Measurements from ENCODE around the gene ELAVL1.
"Not testable (repeated sequence)": the region's sequence is repeated elsewhere in the genome, so short reads cannot be mapped to it uniquely, and the experiment has no call there.

Gene ELAVL1

GRCh38 chr19:7932930-7933300 is 72.5 kb downstream of the ELAVL1 start:
- no peak for DNase-seq

- no peak for DNase-seq
Measured at GRCh38 chr19:7932276-7932929, 73.0 kb downstream of the ELAVL1 start.

GRCh38 chr19:7931221-7932061 is 74.0 kb downstream of the ELAVL1 start:
- DNase-seq: no peak

GRCh38 chr19:7930765-7931164 is 74.7 kb downstream of the ELAVL1 start:
- no peak for DNase-seq

GRCh38 chr19:7930030-7930429 is 75.4 kb downstream of the ELAVL1 start:
- not testable (repeated sequence) for DNase-seq

- DNase-seq: peak; percentile 73
Measured at GRCh38 chr19:7928741-7929701, 76.4 kb downstream of the ELAVL1 start.

- DNase-seq: no peak
Measured at GRCh38 chr19:7928334-7928706, 77.1 kb downstream of the ELAVL1 start.

GRCh38 chr19:7927605-7928333 is 77.7 kb downstream of the ELAVL1 start:
- no peak for DNase-seq

- no peak for DNase-seq
Measured at GRCh38 chr19:7926727-7927604, 78.5 kb downstream of the ELAVL1 start.

- peak; percentile 81 for DNase-seq
Measured at GRCh38 chr19:7926021-7926726, 79.3 kb downstream of the ELAVL1 start, which contains the start of gene CTXN1. CTXN1 (minus strand) TSS chr19:7926135; CDS start chr19:7925538, 597 bp downstream.

GRCh38 chr19:7925171-7925851 is 80.1 kb downstream of the ELAVL1 start:
- DNase-seq: peak; percentile 79

- DNase-seq: no peak
Measured at GRCh38 chr19:7924651-7925170, 80.7 kb downstream of the ELAVL1 start.

GRCh38 chr19:7924241-7924640 is 81.2 kb downstream of the ELAVL1 start:
- no peak for DNase-seq

GRCh38 chr19:7923295-7924191 is 81.9 kb downstream of the ELAVL1 start:
- DNase-seq: no peak

- no peak for DNase-seq
Measured at GRCh38 chr19:7922836-7923195, 82.6 kb downstream of the ELAVL1 start.

GRCh38 chr19:7921967-7922835 is 83.2 kb downstream of the ELAVL1 start:
- DNase-seq: no peak

GRCh38 chr19:7921302-7921966 is 84.0 kb downstream of the ELAVL1 start:
- DNase-seq: no peak

All from CD4-positive, alpha-beta T cell treated with Interleukin-6 for 4 hours (primary cell).